ENCODE measurements around the gene NUF2.
"Not testable (repeated sequence)": the region's sequence is repeated elsewhere in the genome, so short reads cannot be mapped to it uniquely, and the experiment has no call there.

NUF2 gene

GRCh38 chr1:163337631-163338030, 15.9 kb downstream of the NUF2 start:
- TF ChIP-seq CTCF (IDR thresholded peaks at IDR 0.05; ENCODE audit: insufficient read depth, low read depth, low read length, missing control alignments), result no peak
- no peak overlapping the region for H3K4me3 ChIP-seq (ENCODE audit: low read depth, low read length)
- no peak for DNase-seq (ENCODE audit: low read depth)

GRCh38 chr1:163346326-163346870, 24.6 kb downstream of the NUF2 start:
- no peak for DNase-seq (ENCODE audit: low read depth)

GRCh38 chr1:163347106-163347505, 25.4 kb downstream of the NUF2 start:
- no peak for TF ChIP-seq CTCF (IDR thresholded peaks at IDR 0.05; ENCODE audit: insufficient read depth, low read depth, low read length, missing control alignments)
- H3K4me3 ChIP-seq (ENCODE audit: low read depth, low read length), result no peak overlapping the region
- no peak for DNase-seq (ENCODE audit: low read depth)

More at GRCh38 chr1:163346326-163346870, 24.6 kb downstream of the NUF2 start:
- TF ChIP-seq CTCF (IDR thresholded peaks at IDR 0.05; ENCODE audit: insufficient read depth, low read depth, low read length, missing control alignments), result no peak
- H3K4me3 ChIP-seq (ENCODE audit: low read depth, low read length), result no peak overlapping the region

GRCh38 chr1:163351912-163352311, 30.2 kb downstream of the NUF2 start:
- H3K4me3 ChIP-seq (ENCODE audit: low read depth, low read length), result no peak overlapping the region
- DNase-seq (ENCODE audit: low read depth), result no peak
- no peak for TF ChIP-seq CTCF (IDR thresholded peaks at IDR 0.05; ENCODE audit: insufficient read depth, low read depth, low read length, missing control alignments)

GRCh38 chr1:163357378-163357777, 35.6 kb downstream of the NUF2 start:
- H3K4me3 ChIP-seq (ENCODE audit: low read depth, low read length), result no peak overlapping the region
- TF ChIP-seq CTCF (IDR thresholded peaks at IDR 0.05; ENCODE audit: insufficient read depth, low read depth, low read length, missing control alignments), result no peak
- no peak for DNase-seq (ENCODE audit: low read depth)

GRCh38 chr1:163358172-163358571, 36.4 kb downstream of the NUF2 start:
- not testable (repeated sequence) for H3K4me3 ChIP-seq (ENCODE audit: low read depth, low read length); DNase-seq (ENCODE audit: low read depth)

- no peak overlapping the region for H3K4me3 ChIP-seq (ENCODE audit: low read depth, low read length)
- DNase-seq (ENCODE audit: low read depth), result peak; percentile 20
- TF ChIP-seq CTCF (IDR thresholded peaks at IDR 0.05; ENCODE audit: insufficient read depth, low read depth, low read length, missing control alignments), result peak; percentile 38
Measured at GRCh38 chr1:163361123-163361934, 39.6 kb downstream of the NUF2 start.

Data from GM12865 (cell line).